ENCODE data around the gene MYL12A. TPM values are rescaled to one million over a fixed set of nuclear protein-coding genes. Genes with fewer than 3 reads are reported as not detected.

The MYL12A gene
- total and polyA plus RNA-seq, 2 experiments from 2014 or later, result 206 to 502 TPM

- Histone ChIP-seq H3K9me2 (ENCODE audit: insufficient read depth) (no peaks in the 10 kb centered on the region), H3K79me2 (replicated peaks; ENCODE audit: insufficient read depth) (peaks cover 58% of the 10 kb centered on the region), H3K36me3 (ENCODE audit: insufficient read depth) (no peaks in the 10 kb centered on the region; the same call in 1 of the 2 replicates), H4K20me1 (replicated peaks; ENCODE audit: insufficient read depth) (peaks cover 44% of the 10 kb centered on the region), H3K4me2 (peak overlapping the region; percentile 96), H3F3A (replicated peaks; ENCODE audit: low read depth) (no peaks in the 10 kb centered on the region), H3K27me3 (ENCODE audit: insufficient read depth) (no peaks in the 10 kb centered on the region), H3K4me3 (peak overlapping the region; percentile 96), H3K27ac (ENCODE audit: low read depth) (no peak overlapping the region), H3K4me1 (ENCODE audit: insufficient read depth) (peaks cover 8% of the 10 kb centered on the region), H2AFZ (no peak overlapping the region)
- Mint-ChIP-seq H3K36me3 (ENCODE audit: low read depth) (peaks cover 2% of the 10 kb centered on the region; the same call in 2 of the 3 replicates), H3K4me1 (peaks cover 39% of the 10 kb centered on the region), H3K27ac (peak overlapping the region; percentile 89), H3K27me3 (ENCODE audit: insufficient read depth, low read depth, poor library complexity) (peaks cover 6% of the 10 kb centered on the region), H3K9me3 (no peaks in the 10 kb centered on the region), H3K4me3 (peak overlapping the region; percentile 93)
- ATAC-seq (no peak), DNase-seq (ENCODE audit: low spot score) (no peak)
- TF ChIP-seq ZNF331 (CRISPR knock-in tag; IDR thresholded peaks at IDR 0.05; ENCODE audit: low read depth) (no peak), REST (IDR thresholded peaks at IDR 0.05; ENCODE audit: unreplicated experiment) (no peak), STAT1 (IDR thresholded peaks at IDR 0.05; ENCODE audit: unreplicated experiment) (no peak), JUNB (IDR thresholded peaks at IDR 0.05; ENCODE audit: unreplicated experiment) (no peak), EZH2 (IDR thresholded peaks at IDR 0.05; ENCODE audit: low read depth, unreplicated experiment) (no peak), ZNF114 (CRISPR knock-in tag; IDR thresholded peaks at IDR 0.05) (no peak), EZH2phosphoT487 (IDR thresholded peaks at IDR 0.05; ENCODE audit: unreplicated experiment) (no peak), CTCF (conservative IDR thresholded peaks at IDR 0.05; ENCODE audit: low read depth in 2 of 2) (no peak), ZNF462 (CRISPR knock-in tag; IDR thresholded peaks at IDR 0.05) (no peak), ETS1 (IDR thresholded peaks at IDR 0.05) (no peak)
These were observed 15.6 kb downstream of the MYL12A start for GRCh38 chr18:3263132-3263700.
